Endothelial cell (in vitro differentiated cells): ENCODE data around the gene TAL1. TPM values are rescaled to one million over a fixed set of nuclear protein-coding genes. Genes with fewer than 3 reads are reported as not detected.

Experiments used
- DNase-seq: peaks from one replicate; pipeline ENCODE4 v3.0.0; 2021; ENCODE audit warnings: low spot score
- H3K27ac Mint-ChIP-seq: one replicate; pipeline ENCODE4 v1.8.0; 2021; ENCODE audit warnings: mixed read lengths, inconsistent platforms; ENCODE audit not compliant: unreplicated experiment
- H3K27me3 Mint-ChIP-seq: one replicate; pipeline ENCODE4 v1.8.0; 2021; ENCODE audit warnings: mild to moderate bottlenecking, moderate library complexity, mixed read lengths, inconsistent platforms; ENCODE audit not compliant: unreplicated experiment
- H3K36me3 Mint-ChIP-seq: one replicate; pipeline ENCODE4 v1.8.0; 2021; ENCODE audit warnings: mild to moderate bottlenecking, low read depth, mixed read lengths, inconsistent platforms; ENCODE audit not compliant: unreplicated experiment
- H3K4me1 Mint-ChIP-seq: one replicate; pipeline ENCODE4 v1.8.0; 2021; ENCODE audit warnings: mild to moderate bottlenecking, mixed read lengths, inconsistent platforms; ENCODE audit not compliant: unreplicated experiment
- H3K4me3 Mint-ChIP-seq: one replicate; pipeline ENCODE4 v1.8.0; 2021; ENCODE audit warnings: mild to moderate bottlenecking, mixed read lengths, inconsistent platforms; ENCODE audit not compliant: unreplicated experiment
- H3K9me3 Mint-ChIP-seq: one replicate; pipeline ENCODE4 v1.8.0; 2021; ENCODE audit warnings: mixed read lengths, inconsistent platforms; ENCODE audit not compliant: unreplicated experiment
- CTCF ChIP-seq: fragments of 200-600 bp; sonication (generic); IDR thresholded peaks from one replicate; pipeline ENCODE4 v1.5.0; 2021; ENCODE audit warnings: antibody characterized with exemption; ENCODE audit not compliant: unreplicated experiment
- total RNA-seq: library from RNA; stranded (reverse); fragmentation: NEBNext Ultra II Directional; extraction: Animal tissue kit (Norgen Biotek cat#: 25700); gene quantifications from one replicate; pipeline ENCODE4 v1.2.1, GENCODE V29; 2021; ENCODE audit not compliant: unreplicated experiment

The TAL1 gene
- total RNA-seq, 1 donor from 2014 or later, result 199 TPM

GRCh38 chr1:47174656-47175020 is 57.4 kb downstream of the TAL1 start:
- peaks cover 16% of the 10 kb centered on the region for H3K27me3 Mint-ChIP-seq
- no peak for DNase-seq
- no peak overlapping the region for H3K4me3 Mint-ChIP-seq
- TF ChIP-seq CTCF, result no peak
- H3K36me3 Mint-ChIP-seq, result no peaks in the 10 kb centered on the region
- H3K4me1 Mint-ChIP-seq, result peaks cover 14% of the 10 kb centered on the region
- H3K9me3 Mint-ChIP-seq, result no peaks in the 10 kb centered on the region
- H3K27ac Mint-ChIP-seq, result peak overlapping the region; percentile 4

- H3K4me1 Mint-ChIP-seq, result peaks cover 4% of the 10 kb centered on the region
- no peak for TF ChIP-seq CTCF
- H3K27me3 Mint-ChIP-seq, result peaks cover 8% of the 10 kb centered on the region
- H3K27ac Mint-ChIP-seq, result no peak overlapping the region
- no peak for DNase-seq
- no peaks in the 10 kb centered on the region for H3K9me3 Mint-ChIP-seq
- H3K36me3 Mint-ChIP-seq, result no peaks in the 10 kb centered on the region
- no peak overlapping the region for H3K4me3 Mint-ChIP-seq
Observed at GRCh38 chr1:47172782-47173181, 59.2 kb downstream of the TAL1 start.

Other genes starting within 250 kb of the TAL1 start
- gene CYP4X1, start 208.6 kb downstream of the TAL1 start, total RNA-seq, result 0.23 TPM
- not detected for gene CYP4Z1, start 165.0 kb downstream of the TAL1 start, total RNA-seq
- not detected for gene CYP4A22, start 94.8 kb downstream of the TAL1 start, total RNA-seq
- gene PDZK1IP1, start 42.2 kb downstream of the TAL1 start, total RNA-seq, result not detected
- 12.1 TPM for gene STIL, start 81.9 kb upstream of the TAL1 start, total RNA-seq
- gene CMPK1, start 101.6 kb upstream of the TAL1 start, total RNA-seq, result 53.4 TPM
- not detected for gene FOXE3, start 184.1 kb upstream of the TAL1 start, total RNA-seq
- gene FOXD2, start 205.8 kb upstream of the TAL1 start, total RNA-seq, result 0.15 TPM